Tibial artery (tissue), 4 donors: ENCODE data around the gene AK5.

Experiments
- DNase-seq, 2 donors: peaks; one replicate each; pipeline ENCODE4 v3.0.0-alpha.2; 2019
- H3K27ac ChIP-seq, 2 donors: fragments of 200-600 bp; sonication (generic) in 1 of 2; 1 replicate in 1 of 2; 2 replicates in 1 of 2; pipeline ENCODE4 v1.5.1; 2018 to 2019; ENCODE audit warnings: mild to moderate bottlenecking in 1 of 2
- H3K27me3 ChIP-seq, 2 donors: fragments of 200-600 bp; sonication (generic) in 1 of 2; one replicate each; pipeline versions ENCODE4 v1.5.1 to v1.6.0; 2016 to 2019
- H3K36me3 ChIP-seq, 3 donors: fragments of 200-600 bp; sonication (generic) in 2 of 3; one replicate each; pipeline ENCODE4 v1.5.1; 2016 to 2019; ENCODE audit warnings: mild to moderate bottlenecking in 2 of 3
- H3K4me1 ChIP-seq, 4 donors: fragments of 200-600 bp; sonication (generic) in 2 of 4; 1 replicate in 3 of 4; 2 replicates in 1 of 4; pipeline ENCODE4 v1.5.1; 2016 to 2019
- H3K4me3 ChIP-seq, 2 donors: fragments of 200-600 bp; sonication (generic) in 1 of 2; 1 replicate in 1 of 2; 2 replicates in 1 of 2; pipeline ENCODE4 v1.5.1; 2018 to 2019; ENCODE audit warnings: mild to moderate bottlenecking in 2 of 2
- H3K9me3 ChIP-seq, 3 donors: fragments of 200-600 bp; sonication (generic) in 1 of 3; one replicate each; pipeline ENCODE4 v1.5.1; 2016 to 2019
- intact Hi-C: fragments of 100-400 bp; cut with DNase I; formaldehyde crosslinking; loops from one replicate; pipeline ENCODE4 v1.15.0; 2023; ENCODE audit warnings: low total_unique reads
- TF ChIP-seq, protein P1 (sequence below), 2 experiments: fragments of 200-600 bp in 1 of 2; fragments of 450-650 bp in 1 of 2; IDR thresholded peaks; one replicate each; pipeline ENCODE4 v1.5.1; 2017 to 2019; ENCODE audit warnings: antibody characterized with exemption in 2 of 2, mild to moderate bottlenecking in 1 of 2, moderate library complexity in 1 of 2

The AK5 gene

DNA sequence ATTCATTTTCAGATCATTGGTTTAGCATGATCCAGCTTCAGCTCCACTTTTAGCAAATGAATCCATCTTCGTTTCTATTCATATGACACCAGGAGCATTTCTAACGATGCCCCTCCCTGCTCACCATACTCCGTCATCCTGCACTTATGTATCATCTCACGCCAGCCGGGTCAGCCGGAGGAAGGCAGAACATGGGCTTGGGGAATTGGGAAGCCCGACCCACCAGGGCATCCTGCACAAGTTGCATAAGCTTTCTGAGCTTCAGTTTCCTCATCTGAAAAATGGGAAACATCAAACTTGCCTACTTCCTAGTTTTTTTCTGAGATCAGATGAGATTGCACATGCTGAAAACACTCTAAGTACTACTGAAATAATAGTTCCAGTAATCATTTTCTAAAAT lies 194.7 kb downstream of the AK5 start:
- TF ChIP-seq, protein P1, sequence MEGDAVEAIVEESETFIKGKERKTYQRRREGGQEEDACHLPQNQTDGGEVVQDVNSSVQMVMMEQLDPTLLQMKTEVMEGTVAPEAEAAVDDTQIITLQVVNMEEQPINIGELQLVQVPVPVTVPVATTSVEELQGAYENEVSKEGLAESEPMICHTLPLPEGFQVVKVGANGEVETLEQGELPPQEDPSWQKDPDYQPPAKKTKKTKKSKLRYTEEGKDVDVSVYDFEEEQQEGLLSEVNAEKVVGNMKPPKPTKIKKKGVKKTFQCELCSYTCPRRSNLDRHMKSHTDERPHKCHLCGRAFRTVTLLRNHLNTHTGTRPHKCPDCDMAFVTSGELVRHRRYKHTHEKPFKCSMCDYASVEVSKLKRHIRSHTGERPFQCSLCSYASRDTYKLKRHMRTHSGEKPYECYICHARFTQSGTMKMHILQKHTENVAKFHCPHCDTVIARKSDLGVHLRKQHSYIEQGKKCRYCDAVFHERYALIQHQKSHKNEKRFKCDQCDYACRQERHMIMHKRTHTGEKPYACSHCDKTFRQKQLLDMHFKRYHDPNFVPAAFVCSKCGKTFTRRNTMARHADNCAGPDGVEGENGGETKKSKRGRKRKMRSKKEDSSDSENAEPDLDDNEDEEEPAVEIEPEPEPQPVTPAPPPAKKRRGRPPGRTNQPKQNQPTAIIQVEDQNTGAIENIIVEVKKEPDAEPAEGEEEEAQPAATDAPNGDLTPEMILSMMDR (IDR thresholded peaks at IDR 0.05), result no peak
- intact Hi-C loops, result no loop called here

DNA sequence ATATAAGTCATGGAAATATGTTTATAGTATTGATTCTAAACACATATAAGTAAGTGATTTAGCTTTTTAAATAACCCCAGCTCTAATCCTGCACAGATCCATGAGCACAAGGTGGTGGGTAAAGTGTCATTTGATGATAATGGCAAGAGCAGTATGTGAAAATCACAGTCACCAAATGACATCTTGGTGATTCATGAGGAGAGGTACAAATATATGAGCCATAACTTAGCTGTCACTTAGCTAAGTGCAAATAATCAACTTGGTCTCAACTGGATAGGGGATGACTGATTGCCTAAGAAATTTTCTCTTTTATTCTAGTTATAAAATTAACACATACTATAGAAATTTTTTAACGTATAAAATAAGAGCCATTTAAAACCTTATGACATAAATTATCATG lies 202.5 kb downstream of the AK5 start:
- DNase-seq, result no peak
- intact Hi-C loops, result loop anchor here (1.0 kb wide), 1 partner anchor 20 kb away; no protein-coding TSS in a partner anchor
- no peaks in the 10 kb centered on the region for H3K9me3 ChIP-seq
- H3K27ac ChIP-seq, result no peak overlapping the region
- no peaks in the 10 kb centered on the region for H3K36me3 ChIP-seq
- H3K4me3 ChIP-seq, result no peak overlapping the region
- no peaks in the 10 kb centered on the region for H3K27me3 ChIP-seq
- TF ChIP-seq, protein P1 (IDR thresholded peaks at IDR 0.05), result no peak
- no peaks in the 10 kb centered on the region for H3K4me1 ChIP-seq

More for the DNA sequence above, 194.7 kb downstream of the AK5 start:
- H3K9me3 ChIP-seq, result no peaks in the 10 kb centered on the region
- H3K4me3 ChIP-seq, result no peak overlapping the region
- no peaks in the 10 kb centered on the region for H3K36me3 ChIP-seq
- H3K4me1 ChIP-seq, result peaks cover 0 to 15% (median 6%) of the 10 kb centered on the region in 4 donors
- no peak overlapping the region for H3K27ac ChIP-seq
- no peaks in the 10 kb centered on the region for H3K27me3 ChIP-seq
- DNase-seq, result no peak

DNA sequence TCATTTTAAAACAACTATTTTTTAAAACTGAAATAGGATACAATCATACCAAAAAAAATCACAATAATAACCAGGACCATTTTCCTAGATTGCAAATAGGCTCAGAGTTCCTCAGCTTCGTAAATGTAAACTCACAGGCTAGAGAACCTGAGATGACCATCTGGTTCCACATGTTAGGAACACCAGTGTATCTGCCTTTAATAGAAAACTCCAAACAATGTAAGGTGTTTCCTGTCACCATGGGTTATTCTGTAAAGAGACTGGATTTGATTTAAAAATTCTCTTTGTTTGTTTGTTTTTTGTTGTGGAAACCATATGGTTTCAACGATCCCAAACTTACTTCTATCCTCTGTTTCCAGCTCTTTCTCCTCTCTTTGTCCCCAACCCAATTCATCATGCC lies 203.1 kb downstream of the AK5 start:
- Histone ChIP-seq H3K36me3 (no peaks in the 10 kb centered on the region), H3K4me3 (no peak overlapping the region), H3K27me3 (no peaks in the 10 kb centered on the region), H3K4me1 (no peaks in the 10 kb centered on the region), H3K27ac (no peak overlapping the region), H3K9me3 (no peaks in the 10 kb centered on the region)
- DNase-seq, result no peak
- TF ChIP-seq, protein P1 (IDR thresholded peaks at IDR 0.05), result no peak
- intact Hi-C loops, result loop anchor here (1.0 kb wide), 1 partner anchor 21 kb away; no protein-coding TSS in a partner anchor

DNA sequence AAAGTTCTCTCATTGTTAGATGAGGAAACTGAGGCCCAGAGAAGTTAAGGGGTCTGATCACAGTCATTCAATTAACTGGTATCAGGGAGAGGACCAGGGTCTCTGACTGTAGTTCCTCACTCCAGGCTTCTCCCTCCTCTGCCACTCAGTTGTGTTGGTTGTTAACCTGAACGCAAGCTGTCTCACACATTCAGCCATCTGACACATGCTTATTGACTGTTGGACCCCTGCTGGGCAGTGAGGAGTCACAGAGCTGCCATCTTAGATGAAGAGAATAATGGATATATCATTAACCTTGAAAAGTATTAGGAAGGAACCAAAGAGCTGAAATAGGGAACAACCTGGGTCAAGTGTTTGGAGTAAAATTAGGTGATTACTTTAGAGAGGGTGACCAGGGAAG lies 205.8 kb downstream of the AK5 start:
- H3K4me1 ChIP-seq, result no peaks in the 10 kb centered on the region
- DNase-seq, result no peak
- TF ChIP-seq, protein P1 (IDR thresholded peaks at IDR 0.05), result no peak
- no peaks in the 10 kb centered on the region for H3K9me3 ChIP-seq
- no peak overlapping the region for H3K27ac ChIP-seq
- H3K27me3 ChIP-seq, result no peaks in the 10 kb centered on the region
- intact Hi-C loops, result no loop called here
- no peaks in the 10 kb centered on the region for H3K36me3 ChIP-seq
- H3K4me3 ChIP-seq, result no peak overlapping the region

DNA sequence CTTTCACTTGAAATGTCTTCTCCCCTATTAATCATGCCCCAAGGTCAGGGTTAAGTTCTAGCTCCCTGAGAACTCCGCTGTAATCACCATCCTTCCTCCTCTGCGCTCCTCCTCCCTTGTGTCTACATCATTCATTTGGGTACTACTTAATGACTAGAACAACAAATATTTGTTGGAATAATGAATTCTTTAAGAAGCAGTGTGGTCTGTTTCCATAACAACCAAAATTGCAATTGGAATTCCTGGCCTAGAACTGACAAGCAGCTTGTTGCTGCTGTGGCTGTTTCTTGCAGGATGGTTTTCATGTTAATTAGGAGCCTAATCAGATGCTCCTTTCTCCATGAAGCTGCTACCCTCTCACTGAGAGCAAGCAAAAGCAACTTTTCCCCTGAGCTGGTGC lies 208.1 kb downstream of the AK5 start:
- TF ChIP-seq, protein P1 (IDR thresholded peaks at IDR 0.05), result no peak
- Histone ChIP-seq H3K4me1 (no peaks in the 10 kb centered on the region), H3K27ac (no peak overlapping the region), H3K4me3 (no peak overlapping the region), H3K9me3 (no peaks in the 10 kb centered on the region), H3K27me3 (no peaks in the 10 kb centered on the region), H3K36me3 (no peaks in the 10 kb centered on the region)
- intact Hi-C loops, result no loop called here
- DNase-seq, result no peak

DNA sequence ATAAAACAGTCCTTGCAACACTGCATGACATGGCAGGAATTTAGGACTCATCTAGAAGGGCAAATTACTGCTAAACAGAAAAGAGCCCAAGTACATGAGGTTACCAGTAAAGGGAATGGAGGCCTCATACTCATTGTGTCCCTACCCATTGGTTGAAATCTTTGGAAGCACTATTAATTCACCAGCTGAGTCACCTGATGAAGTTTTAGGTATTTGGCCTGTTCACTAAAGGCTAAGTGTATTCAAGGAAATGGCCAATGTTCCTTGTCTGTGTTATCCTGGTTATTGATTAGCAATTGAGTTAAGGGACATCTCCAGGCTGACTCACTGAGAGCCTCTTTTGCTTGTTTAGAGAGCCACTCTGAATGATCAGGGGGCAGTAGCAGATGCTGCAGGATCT lies 212.2 kb downstream of the AK5 start:
- Histone ChIP-seq H3K27ac (no peak overlapping the region), H3K27me3 (no peaks in the 10 kb centered on the region), H3K9me3 (no peaks in the 10 kb centered on the region), H3K4me1 (peaks cover 0 to 7% (median 2%) of the 10 kb centered on the region in 4 donors), H3K4me3 (no peak overlapping the region), H3K36me3 (no peaks in the 10 kb centered on the region)
- TF ChIP-seq, protein P1 (IDR thresholded peaks at IDR 0.05), result no peak
- no peak for DNase-seq
- intact Hi-C loops, result no loop called here
